Measurements from ENCODE around the gene CSF2RB. TPM values are rescaled to one million over a fixed set of nuclear protein-coding genes. Genes with fewer than 3 reads are reported as not detected.

The CSF2RB gene
- polyA plus RNA-seq, 1 experiment, result not detected

- ChIA-PET CTCF (no interaction called here), POLR2A (no interaction called here)
- H3K27me3 ChIP-seq (ENCODE audit: control insufficient read depth, insufficient read depth, low read length), result peaks cover 11% of the 10 kb centered on the region
- no peak for TF ChIP-seq CTCF (IDR thresholded peaks at IDR 0.05; ENCODE audit: low read depth, low read length)
- no peaks in the 10 kb centered on the region for H3K9me3 ChIP-seq (ENCODE audit: control insufficient read depth, insufficient read depth, low read length)
- H3K27ac ChIP-seq (ENCODE audit: low read depth, low read length), result no peak overlapping the region
- DNase-seq (ENCODE audit: low read depth, low spot score), result no peak
- no peak overlapping the region for H3K4me3 ChIP-seq (ENCODE audit: low read depth, low read length)
These were observed 8.7 kb downstream of the CSF2RB start for GRCh38 chr22:36922105-36922608.

GRCh38 chr22:36922711-36923110 is 9.3 kb downstream of the CSF2RB start:
- DNase-seq (ENCODE audit: low read depth, low spot score), result no peak
- CTCF ChIA-PET, result no interaction called here
- TF ChIP-seq CTCF (IDR thresholded peaks at IDR 0.05; ENCODE audit: low read depth, low read length), result no peak

GRCh38 chr22:36923131-36923788 is 9.8 kb downstream of the CSF2RB start:
- ChIA-PET CTCF (no interaction called here), POLR2A (no interaction called here)
- H3K4me3 ChIP-seq (ENCODE audit: low read depth, low read length), result no peak overlapping the region
- TF ChIP-seq CTCF (IDR thresholded peaks at IDR 0.05; ENCODE audit: low read depth, low read length), result no peak
- peaks cover 13% of the 10 kb centered on the region for H3K27me3 ChIP-seq (ENCODE audit: control insufficient read depth, insufficient read depth, low read length)
- no peak for DNase-seq (ENCODE audit: low read depth, low spot score)
- no peak overlapping the region for H3K27ac ChIP-seq (ENCODE audit: low read depth, low read length)
- H3K9me3 ChIP-seq (ENCODE audit: control insufficient read depth, insufficient read depth, low read length), result no peaks in the 10 kb centered on the region

More at GRCh38 chr22:36922711-36923110, 9.3 kb downstream of the CSF2RB start:
- Histone ChIP-seq H3K27me3 (ENCODE audit: control insufficient read depth, insufficient read depth, low read length) (peaks cover 12% of the 10 kb centered on the region), H3K27ac (ENCODE audit: low read depth, low read length) (no peak overlapping the region), H3K4me3 (ENCODE audit: low read depth, low read length) (no peak overlapping the region), H3K9me3 (ENCODE audit: control insufficient read depth, insufficient read depth, low read length) (no peaks in the 10 kb centered on the region)
- POLR2A ChIA-PET, result no interaction called here

GRCh38 chr22:36924151-36924698 is 10.8 kb downstream of the CSF2RB start:
- Histone ChIP-seq H3K27ac (ENCODE audit: low read depth, low read length) (no peak overlapping the region), H3K4me3 (ENCODE audit: low read depth, low read length) (no peak overlapping the region), H3K27me3 (ENCODE audit: control insufficient read depth, insufficient read depth, low read length) (peaks cover 13% of the 10 kb centered on the region), H3K9me3 (ENCODE audit: control insufficient read depth, insufficient read depth, low read length) (no peaks in the 10 kb centered on the region)
- POLR2A ChIA-PET, result no interaction called here
- TF ChIP-seq CTCF (IDR thresholded peaks at IDR 0.05; ENCODE audit: low read depth, low read length), result no peak
- CTCF ChIA-PET, result no interaction called here
- DNase-seq (ENCODE audit: low read depth, low spot score), result no peak
